Smooth muscle cell (in vitro differentiated cells): ENCODE data around the gene GPR55. TPM values are rescaled to one million over a fixed set of nuclear protein-coding genes. Genes with fewer than 3 reads are reported as not detected.

Source experiments
- DNase-seq: peaks from one replicate; lab custom pipeline; 2025; ENCODE audit not compliant: unreplicated experiment; lab: John Stamatoyannopoulos, UW
- H2AFZ ChIP-seq: fragments of 200-600 bp; sonication (generic); 2 replicates; pipeline ENCODE4 v1.6.0; 2016; ENCODE audit warnings: antibody characterized with exemption, low read depth, mild to moderate bottlenecking
- H3F3A ChIP-seq: fragments of 200-600 bp; sonication (generic); 2 replicates; pipeline ENCODE4 v1.6.0; 2017; ENCODE audit warnings: antibody characterized with exemption, low read depth
- H3K27ac ChIP-seq: fragments of 200-600 bp; sonication (generic); 2 replicates; pipeline ENCODE4 v1.5.1; 2016; ENCODE audit warnings: low read depth, mild to moderate bottlenecking
- H3K27me3 ChIP-seq: fragments of 200-600 bp; sonication (generic); 2 replicates; pipeline ENCODE4 v1.6.1; 2016; ENCODE audit warnings: low read depth, mild to moderate bottlenecking
- H3K36me3 ChIP-seq: fragments of 200-600 bp; sonication (generic); 2 replicates; pipeline ENCODE4 v1.5.1; 2016; ENCODE audit warnings: low read depth
- H3K4me1 ChIP-seq: fragments of 200-600 bp; sonication (generic); 2 replicates; pipeline ENCODE4 v1.5.1; 2016; ENCODE audit warnings: low read depth
- H3K4me2 ChIP-seq: fragments of 200-600 bp; sonication (generic); 2 replicates; pipeline ENCODE4 v1.6.0; 2016; ENCODE audit warnings: mild to moderate bottlenecking
- H3K4me3 ChIP-seq: fragments of 200-600 bp; sonication (generic); 2 replicates; pipeline ENCODE4 v1.5.1; 2016; ENCODE audit warnings: mild to moderate bottlenecking
- H3K79me2 ChIP-seq: fragments of 200-600 bp; sonication (generic); 2 replicates; pipeline ENCODE4 v1.6.0; 2016; ENCODE audit warnings: low read depth, mild to moderate bottlenecking
- H3K9ac ChIP-seq: fragments of 200-600 bp; sonication (generic); 2 replicates; pipeline ENCODE4 v1.6.0; 2016; ENCODE audit warnings: low read depth
- H3K9me3 ChIP-seq: fragments of 200-600 bp; sonication (generic); replicated peaks from 2 replicates; pipeline ENCODE4 v1.5.1; 2016; ENCODE audit warnings: low read depth
- H4K20me1 ChIP-seq: fragments of 200-600 bp; sonication (generic); 2 replicates; pipeline ENCODE4 v1.6.0; 2016; ENCODE audit warnings: low read depth
- WGBS: methylation state at CpG from one replicate; pipeline ENCODE4 v1.1.7; 2016; ENCODE audit warnings: low lambda C conversion rate; 5-methylcytosine and 5-hydroxymethylcytosine counted together
- polyA plus RNA-seq: library from polyadenylated mRNA; unstranded; fragments of >200 nt; fragmentation: Nextera tagmentation; extraction: Ambion mirVana; gene quantifications from 2 replicates; pipeline ENCODE4 v1.2.1, GENCODE V29; 2016
- total RNA-seq: library from RNA; depleted of rRNA; stranded (reverse); fragments of >200 nt; gene quantifications from 2 replicates; pipeline ENCODE4 v1.2.3, GENCODE V29; 2014
- TF ChIP-seq, protein P1 (sequence below): fragments of 200-600 bp; sonication (generic); IDR thresholded peaks from 2 replicates; pipeline ENCODE4 v1.5.1; 2017; ENCODE audit warnings: borderline replicate concordance, mild to moderate bottlenecking, antibody characterized with exemption; ENCODE audit not compliant: insufficient read depth, poor library complexity, severe bottlenecking

GPR55 gene
- total and polyA plus RNA-seq, 2 experiments from 2014 or later: not detected

DNA sequence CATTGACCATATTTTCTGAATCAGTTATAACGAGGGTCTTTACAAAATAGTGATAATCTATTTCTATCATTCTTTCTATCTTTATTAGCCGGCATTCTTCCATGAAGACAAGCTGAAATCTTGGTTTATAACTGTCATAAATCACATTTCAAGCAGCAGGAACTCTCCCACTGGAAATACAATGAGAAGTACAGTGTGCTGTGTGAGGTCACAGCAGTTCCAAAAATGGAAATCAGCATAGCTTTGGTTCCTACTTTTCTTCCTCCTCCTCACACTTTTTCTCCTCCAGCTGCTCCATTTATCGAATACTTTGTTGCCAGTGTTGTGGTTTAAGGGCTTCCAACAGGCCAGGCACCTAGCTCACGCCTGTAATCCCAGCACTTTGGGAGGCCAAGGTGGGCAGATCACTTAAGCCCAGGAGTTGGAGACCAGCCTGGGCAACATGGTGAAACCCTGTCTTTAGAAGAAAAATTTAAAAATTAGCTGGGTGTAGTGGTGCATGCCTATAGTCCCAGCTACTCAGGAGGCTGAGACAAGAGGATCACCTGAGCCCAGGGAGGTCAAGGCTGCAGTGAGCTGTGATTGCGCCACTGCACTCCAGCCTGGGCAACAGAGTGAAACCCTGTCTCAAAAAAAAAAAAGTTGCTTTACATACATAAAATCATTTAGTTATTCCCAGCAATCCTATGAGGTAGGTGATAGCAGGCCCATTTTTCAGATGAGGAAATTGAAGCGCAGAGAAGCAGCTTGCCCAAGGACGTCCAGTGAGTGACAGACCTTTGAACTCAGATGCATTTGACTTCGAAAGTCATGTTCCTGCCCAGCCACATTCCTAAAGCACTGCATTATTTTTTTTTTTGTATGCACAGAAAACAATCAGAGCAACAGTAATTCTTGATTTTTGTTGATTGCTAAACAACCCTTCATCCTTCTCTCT is 34.0 kb upstream of the GPR55 start:
- Histone ChIP-seq H3K79me2 (no peaks in the 10 kb centered on the region), H4K20me1 (no peaks in the 10 kb centered on the region)
- WGBS: 87% methylated on average over 8 of the region's 8 CpGs

DNA sequence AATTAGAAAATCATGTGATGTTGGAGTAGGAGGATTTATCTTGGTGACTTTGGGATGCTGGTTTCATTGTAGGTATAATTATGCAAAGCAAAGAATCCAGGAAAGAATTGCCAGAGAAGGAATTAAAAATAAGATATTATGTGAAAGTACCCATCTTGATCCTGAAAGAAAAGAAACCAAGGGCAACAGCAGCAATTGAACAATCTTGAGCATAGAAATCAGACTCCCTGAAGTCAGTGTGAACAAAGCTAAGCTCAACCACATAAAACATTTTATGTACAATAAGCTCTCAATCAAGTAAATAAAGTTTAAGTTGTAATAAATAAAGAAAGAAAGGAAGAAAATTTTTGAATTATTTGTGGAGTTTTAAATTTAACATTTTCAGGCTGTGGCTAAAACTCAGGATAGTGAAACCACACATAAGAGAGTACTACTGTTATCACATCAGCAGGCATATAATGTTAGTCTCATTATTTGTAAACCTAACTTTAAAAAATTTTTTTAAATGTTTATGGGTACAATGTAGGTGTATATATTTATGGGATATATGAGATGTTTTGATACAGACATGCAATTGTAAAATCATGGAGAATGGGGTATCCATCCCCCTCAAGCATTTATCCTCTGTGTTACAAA is 32.8 kb upstream of the GPR55 start:
- peak overlapping the region; percentile 47 for H3K4me3 ChIP-seq
- H4K20me1 ChIP-seq: no peaks in the 10 kb centered on the region
- H2AFZ ChIP-seq: peak overlapping the region; percentile 81
- H3K4me2 ChIP-seq: peak overlapping the region; percentile 84
- H3K27me3 ChIP-seq: no peaks in the 10 kb centered on the region
- no peak for DNase-seq
- H3K27ac ChIP-seq: no peak overlapping the region
- no peaks in the 10 kb centered on the region for H3K79me2 ChIP-seq
- H3K9ac ChIP-seq: no peak overlapping the region
- no peaks in the 10 kb centered on the region for H3K9me3 ChIP-seq
- peaks cover 3% of the 10 kb centered on the region for H3K4me1 ChIP-seq
- TF ChIP-seq, protein P1, sequence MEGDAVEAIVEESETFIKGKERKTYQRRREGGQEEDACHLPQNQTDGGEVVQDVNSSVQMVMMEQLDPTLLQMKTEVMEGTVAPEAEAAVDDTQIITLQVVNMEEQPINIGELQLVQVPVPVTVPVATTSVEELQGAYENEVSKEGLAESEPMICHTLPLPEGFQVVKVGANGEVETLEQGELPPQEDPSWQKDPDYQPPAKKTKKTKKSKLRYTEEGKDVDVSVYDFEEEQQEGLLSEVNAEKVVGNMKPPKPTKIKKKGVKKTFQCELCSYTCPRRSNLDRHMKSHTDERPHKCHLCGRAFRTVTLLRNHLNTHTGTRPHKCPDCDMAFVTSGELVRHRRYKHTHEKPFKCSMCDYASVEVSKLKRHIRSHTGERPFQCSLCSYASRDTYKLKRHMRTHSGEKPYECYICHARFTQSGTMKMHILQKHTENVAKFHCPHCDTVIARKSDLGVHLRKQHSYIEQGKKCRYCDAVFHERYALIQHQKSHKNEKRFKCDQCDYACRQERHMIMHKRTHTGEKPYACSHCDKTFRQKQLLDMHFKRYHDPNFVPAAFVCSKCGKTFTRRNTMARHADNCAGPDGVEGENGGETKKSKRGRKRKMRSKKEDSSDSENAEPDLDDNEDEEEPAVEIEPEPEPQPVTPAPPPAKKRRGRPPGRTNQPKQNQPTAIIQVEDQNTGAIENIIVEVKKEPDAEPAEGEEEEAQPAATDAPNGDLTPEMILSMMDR: no peak
- no peaks in the 10 kb centered on the region for H3F3A ChIP-seq
- no peaks in the 10 kb centered on the region for H3K36me3 ChIP-seq

More for the DNA sequence above, 34.0 kb upstream of the GPR55 start:
- no peaks in the 10 kb centered on the region for H3K27me3 ChIP-seq
- no peaks in the 10 kb centered on the region for H3F3A ChIP-seq
- no peak overlapping the region for H2AFZ ChIP-seq
- H3K9ac ChIP-seq: no peak overlapping the region
- no peaks in the 10 kb centered on the region for H3K36me3 ChIP-seq
- no peak for DNase-seq
- no peaks in the 10 kb centered on the region for H3K9me3 ChIP-seq
- H3K27ac ChIP-seq: no peak overlapping the region
- TF ChIP-seq, protein P1: no peak
- H3K4me2 ChIP-seq: no peak overlapping the region
- no peak overlapping the region for H3K4me3 ChIP-seq
- peaks cover 3% of the 10 kb centered on the region for H3K4me1 ChIP-seq

DNA sequence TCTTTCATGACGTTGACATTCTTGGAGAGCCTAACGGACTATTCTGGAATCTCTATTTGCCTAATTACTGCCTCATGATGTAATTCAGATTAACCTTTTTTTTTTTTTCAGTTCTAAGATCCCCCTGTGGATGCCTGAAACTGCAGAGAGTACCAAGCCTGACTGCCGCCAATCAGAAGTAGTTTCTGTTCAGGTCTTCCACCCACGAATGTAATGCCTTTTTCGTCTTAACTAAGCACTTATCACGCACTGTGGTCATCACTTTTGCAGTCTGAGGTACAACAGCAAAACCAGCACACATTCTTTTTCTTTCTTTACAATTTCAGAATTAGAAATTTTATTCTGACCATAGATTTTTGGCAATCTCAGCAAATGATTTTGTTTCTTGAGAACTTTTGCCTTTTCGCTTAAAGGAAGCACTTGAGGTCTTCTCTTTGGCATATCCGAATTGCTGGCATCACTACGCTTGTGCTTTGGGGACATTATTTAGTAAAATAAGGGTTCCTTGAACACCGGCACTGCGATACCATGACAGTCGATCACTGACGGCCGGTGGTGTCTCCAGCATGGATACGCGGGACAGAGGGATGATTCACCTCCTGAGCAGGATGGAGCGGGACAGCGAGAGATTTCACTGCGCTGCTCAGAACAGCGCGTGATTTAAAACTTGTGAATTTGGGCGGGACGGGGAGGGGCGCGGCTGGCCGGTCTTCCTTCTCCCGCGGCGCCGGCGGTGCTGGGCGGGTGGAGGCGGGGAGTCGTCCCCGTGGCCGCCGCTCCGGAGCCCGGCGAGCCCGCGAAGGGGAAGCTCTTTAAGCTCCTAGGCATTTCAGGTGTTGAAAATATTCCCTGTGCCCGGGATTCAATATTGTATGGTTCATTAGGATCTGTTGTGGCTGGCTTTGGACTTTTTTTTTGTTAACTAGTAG is 32.0 kb upstream of the GPR55 start:
- H3K9me3 ChIP-seq: no peaks in the 10 kb centered on the region
- TF ChIP-seq, protein P1: no peak
- peaks cover 3% of the 10 kb centered on the region for H3K4me1 ChIP-seq
- H4K20me1 ChIP-seq: no peaks in the 10 kb centered on the region
- H3K79me2 ChIP-seq: no peaks in the 10 kb centered on the region
- no peaks in the 10 kb centered on the region for H3K36me3 ChIP-seq
- no peak overlapping the region for H3K9ac ChIP-seq
- peak overlapping the region; percentile 84 for H3K4me2 ChIP-seq
- H3F3A ChIP-seq: no peaks in the 10 kb centered on the region
- WGBS: 7% methylated on average over 42 of the region's 43 CpGs
- H2AFZ ChIP-seq: peak overlapping the region; percentile 81
- H3K4me3 ChIP-seq: peak overlapping the region; percentile 47
- peak overlapping the region; percentile 18 for H3K27ac ChIP-seq
- no peaks in the 10 kb centered on the region for H3K27me3 ChIP-seq
- no peak for DNase-seq
